ENCODE results near the gene DTX2.
"Not testable (repeated sequence)": the region's sequence is repeated elsewhere in the genome, so short reads cannot be mapped to it uniquely, and the experiment has no call there.

GRCh38 chr7:76511911-76512885, 50.7 kb downstream of the DTX2 start:
- TF ChIP-seq CTCF (conservative IDR thresholded peaks at IDR 0.05; ENCODE audit: low read depth, low read length); CHD1 (IDR thresholded peaks at IDR 0.05; ENCODE audit: low read depth, low read length); BHLHE40 (IDR thresholded peaks at IDR 0.05; ENCODE audit: low read depth, low read length); POLR2A (IDR thresholded peaks at IDR 0.05; ENCODE audit: low read depth, low read length): not testable (repeated sequence)

All from IMR-90 (cell line).